SH-SY5Y (cell line): ENCODE data around the gene GPR55.

ENCODE experiments used
- GATA2 ChIP-seq: IDR thresholded peaks from 2 replicates; pipeline ENCODE4 v1.6.1; 2011; ENCODE audit warnings: mild to moderate bottlenecking, low read depth, low read length
- GATA3 ChIP-seq: IDR thresholded peaks from 2 replicates; pipeline ENCODE4 v1.6.1; 2011; ENCODE audit warnings: low read depth, mild to moderate bottlenecking, low read length, moderate library complexity

- TF ChIP-seq GATA2 (no peak), GATA3 (no peak)
Measured at GRCh38 chr2:230946429-230947234, 21.6 kb upstream of the GPR55 start.
